Measurements from ENCODE around the gene SPAG4. TPM values are rescaled to one million over a fixed set of nuclear protein-coding genes. Genes with fewer than 3 reads are reported as not detected.
A peak's percentile ranks its signal among the peaks of the same experiment; 100 is the strongest.

Gene SPAG4
- total and polyA plus RNA-seq, 2 experiments from 2014 or later = 2.7 to 2.9 TPM

DNA sequence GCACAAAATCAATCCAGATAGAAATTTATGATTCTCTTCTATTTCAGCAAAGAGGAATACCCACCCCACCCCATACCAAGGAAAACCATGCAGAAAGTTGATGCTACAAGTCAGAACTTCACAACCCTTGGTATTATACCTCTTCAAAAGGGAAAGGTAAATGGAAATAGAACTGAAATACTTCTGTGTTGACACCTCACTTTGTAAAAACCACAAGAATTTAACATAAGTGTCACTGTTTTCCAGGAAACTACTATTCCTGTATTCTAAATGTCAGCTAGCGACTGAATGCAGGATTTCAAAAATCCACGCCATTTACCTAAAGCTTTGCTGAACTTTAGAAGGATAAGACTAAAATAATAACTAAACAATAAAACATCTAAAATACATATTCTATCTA, 45.4 kb downstream of the SPAG4 start:
- Histone ChIP-seq H3K4me3 (peak overlapping the region; percentile 95), H3K27ac (ENCODE audit: low read depth) (no peak overlapping the region)
- peak overlapping the region; percentile 98; the same call in 2 of the 3 replicates for H3K4me3 Mint-ChIP-seq

GRCh38 chr20:35661908-35662307, 46.3 kb downstream of the SPAG4 start:
- Histone ChIP-seq H4K20me1 (replicated peaks; ENCODE audit: insufficient read depth) (peaks cover 66% of the 10 kb centered on the region), H3K27me3 (ENCODE audit: insufficient read depth) (no peaks in the 10 kb centered on the region), H3K4me3 (peak overlapping the region; percentile 95), H3F3A (replicated peaks; ENCODE audit: low read depth) (no peaks in the 10 kb centered on the region), H3K4me2 (peak overlapping the region; percentile 94), H3K4me1 (ENCODE audit: insufficient read depth) (peaks cover 48% of the 10 kb centered on the region), H3K36me3 (ENCODE audit: insufficient read depth) (no peaks in the 10 kb centered on the region), H2AFZ (no peak overlapping the region), H3K27ac (ENCODE audit: low read depth) (no peak overlapping the region), H3K79me2 (replicated peaks; ENCODE audit: insufficient read depth) (peaks cover 78% of the 10 kb centered on the region), H3K9me2 (ENCODE audit: insufficient read depth) (no peaks in the 10 kb centered on the region)
- Mint-ChIP-seq H3K27me3 (ENCODE audit: insufficient read depth, low read depth, poor library complexity) (peaks cover 9% of the 10 kb centered on the region), H3K9me3 (no peaks in the 10 kb centered on the region), H3K4me1 (peaks cover 41% of the 10 kb centered on the region; the same call in 2 of the 3 replicates), H3K27ac (no peak overlapping the region), H3K36me3 (ENCODE audit: low read depth) (peaks cover 8% of the 10 kb centered on the region; the same call in 2 of the 3 replicates), H3K4me3 (peak overlapping the region; percentile 98)
- ATAC-seq (no peak), DNase-seq (ENCODE audit: low spot score) (no peak)
- no peak for TF ChIP-seq EZH2 (IDR thresholded peaks at IDR 0.05; ENCODE audit: low read depth, unreplicated experiment)
- TF ChIP-seq CREB1 (CRISPR knock-in tag; IDR thresholded peaks at IDR 0.05; ENCODE audit: low read depth) = no peak
- no peak for TF ChIP-seq NANOG (IDR thresholded peaks at IDR 0.05; ENCODE audit: borderline replicate concordance)
- no peak for TF ChIP-seq STAT1 (IDR thresholded peaks at IDR 0.05; ENCODE audit: unreplicated experiment)
- TF ChIP-seq, protein P1, sequence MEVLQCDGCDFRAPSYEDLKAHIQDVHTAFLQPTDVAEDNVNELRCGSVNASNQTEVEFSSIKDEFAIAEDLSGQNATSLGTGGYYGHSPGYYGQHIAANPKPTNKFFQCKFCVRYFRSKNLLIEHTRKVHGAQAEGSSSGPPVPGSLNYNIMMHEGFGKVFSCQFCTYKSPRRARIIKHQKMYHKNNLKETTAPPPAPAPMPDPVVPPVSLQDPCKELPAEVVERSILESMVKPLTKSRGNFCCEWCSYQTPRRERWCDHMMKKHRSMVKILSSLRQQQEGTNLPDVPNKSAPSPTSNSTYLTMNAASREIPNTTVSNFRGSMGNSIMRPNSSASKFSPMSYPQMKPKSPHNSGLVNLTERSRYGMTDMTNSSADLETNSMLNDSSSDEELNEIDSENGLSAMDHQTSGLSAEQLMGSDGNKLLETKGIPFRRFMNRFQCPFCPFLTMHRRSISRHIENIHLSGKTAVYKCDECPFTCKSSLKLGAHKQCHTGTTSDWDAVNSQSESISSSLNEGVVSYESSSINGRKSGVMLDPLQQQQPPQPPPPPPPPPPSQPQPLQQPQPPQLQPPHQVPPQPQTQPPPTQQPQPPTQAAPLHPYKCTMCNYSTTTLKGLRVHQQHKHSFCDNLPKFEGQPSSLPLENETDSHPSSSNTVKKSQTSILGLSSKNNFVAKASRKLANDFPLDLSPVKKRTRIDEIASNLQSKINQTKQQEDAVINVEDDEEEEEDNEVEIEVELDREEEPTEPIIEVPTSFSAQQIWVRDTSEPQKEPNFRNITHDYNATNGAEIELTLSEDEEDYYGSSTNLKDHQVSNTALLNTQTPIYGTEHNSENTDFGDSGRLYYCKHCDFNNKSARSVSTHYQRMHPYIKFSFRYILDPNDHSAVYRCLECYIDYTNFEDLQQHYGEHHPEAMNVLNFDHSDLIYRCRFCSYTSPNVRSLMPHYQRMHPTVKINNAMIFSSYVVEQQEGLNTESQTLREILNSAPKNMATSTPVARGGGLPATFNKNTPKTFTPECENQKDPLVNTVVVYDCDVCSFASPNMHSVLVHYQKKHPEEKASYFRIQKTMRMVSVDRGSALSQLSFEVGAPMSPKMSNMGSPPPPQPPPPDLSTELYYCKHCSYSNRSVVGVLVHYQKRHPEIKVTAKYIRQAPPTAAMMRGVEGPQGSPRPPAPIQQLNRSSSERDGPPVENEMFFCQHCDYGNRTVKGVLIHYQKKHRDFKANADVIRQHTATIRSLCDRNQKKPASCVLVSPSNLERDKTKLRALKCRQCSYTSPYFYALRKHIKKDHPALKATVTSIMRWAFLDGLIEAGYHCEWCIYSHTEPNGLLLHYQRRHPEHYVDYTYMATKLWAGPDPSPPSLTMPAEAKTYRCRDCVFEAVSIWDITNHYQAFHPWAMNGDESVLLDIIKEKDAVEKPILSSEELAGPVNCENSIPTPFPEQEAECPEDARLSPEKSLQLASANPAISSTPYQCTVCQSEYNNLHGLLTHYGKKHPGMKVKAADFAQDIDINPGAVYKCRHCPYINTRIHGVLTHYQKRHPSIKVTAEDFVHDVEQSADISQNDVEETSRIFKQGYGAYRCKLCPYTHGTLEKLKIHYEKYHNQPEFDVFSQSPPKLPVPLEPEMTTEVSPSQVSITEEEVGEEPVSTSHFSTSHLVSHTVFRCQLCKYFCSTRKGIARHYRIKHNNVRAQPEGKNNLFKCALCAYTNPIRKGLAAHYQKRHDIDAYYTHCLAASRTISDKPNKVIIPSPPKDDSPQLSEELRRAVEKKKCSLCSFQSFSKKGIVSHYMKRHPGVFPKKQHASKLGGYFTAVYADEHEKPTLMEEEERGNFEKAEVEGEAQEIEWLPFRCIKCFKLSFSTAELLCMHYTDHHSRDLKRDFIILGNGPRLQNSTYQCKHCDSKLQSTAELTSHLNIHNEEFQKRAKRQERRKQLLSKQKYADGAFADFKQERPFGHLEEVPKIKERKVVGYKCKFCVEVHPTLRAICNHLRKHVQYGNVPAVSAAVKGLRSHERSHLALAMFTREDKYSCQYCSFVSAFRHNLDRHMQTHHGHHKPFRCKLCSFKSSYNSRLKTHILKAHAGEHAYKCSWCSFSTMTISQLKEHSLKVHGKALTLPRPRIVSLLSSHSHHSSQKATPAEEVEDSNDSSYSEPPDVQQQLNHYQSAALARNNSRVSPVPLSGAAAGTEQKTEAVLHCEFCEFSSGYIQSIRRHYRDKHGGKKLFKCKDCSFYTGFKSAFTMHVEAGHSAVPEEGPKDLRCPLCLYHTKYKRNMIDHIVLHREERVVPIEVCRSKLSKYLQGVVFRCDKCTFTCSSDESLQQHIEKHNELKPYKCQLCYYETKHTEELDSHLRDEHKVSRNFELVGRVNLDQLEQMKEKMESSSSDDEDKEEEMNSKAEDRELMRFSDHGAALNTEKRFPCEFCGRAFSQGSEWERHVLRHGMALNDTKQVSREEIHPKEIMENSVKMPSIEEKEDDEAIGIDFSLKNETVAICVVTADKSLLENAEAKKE (CRISPR knock-in tag; IDR thresholded peaks at IDR 0.05) = no peak
- no peak for TF ChIP-seq JUNB (IDR thresholded peaks at IDR 0.05; ENCODE audit: unreplicated experiment)

More for the DNA sequence above, 45.4 kb downstream of the SPAG4 start:
- Histone ChIP-seq H2AFZ (no peak overlapping the region), H3K36me3 (ENCODE audit: insufficient read depth) (no peaks in the 10 kb centered on the region), H4K20me1 (replicated peaks; ENCODE audit: insufficient read depth) (peaks cover 72% of the 10 kb centered on the region), H3K4me2 (peak overlapping the region; percentile 94), H3K79me2 (replicated peaks; ENCODE audit: insufficient read depth) (peaks cover 87% of the 10 kb centered on the region), H3K9me2 (ENCODE audit: insufficient read depth) (no peaks in the 10 kb centered on the region), H3F3A (replicated peaks; ENCODE audit: low read depth) (no peaks in the 10 kb centered on the region), H3K4me1 (ENCODE audit: insufficient read depth) (peaks cover 48% of the 10 kb centered on the region), H3K27me3 (ENCODE audit: insufficient read depth) (no peaks in the 10 kb centered on the region)
- Mint-ChIP-seq H3K27me3 (ENCODE audit: insufficient read depth, low read depth, poor library complexity) (peaks cover 9% of the 10 kb centered on the region), H3K4me1 (peaks cover 41% of the 10 kb centered on the region; the same call in 2 of the 3 replicates), H3K36me3 (ENCODE audit: low read depth) (peaks cover 11% of the 10 kb centered on the region; the same call in 2 of the 3 replicates), H3K9me3 (no peaks in the 10 kb centered on the region), H3K27ac (no peak overlapping the region)
- no peak for DNase-seq (ENCODE audit: low spot score)
- no peak for ATAC-seq
- TF ChIP-seq ZNF331 (CRISPR knock-in tag; IDR thresholded peaks at IDR 0.05; ENCODE audit: low read depth) (no peak), ETS1 (IDR thresholded peaks at IDR 0.05) (no peak), ZNF114 (CRISPR knock-in tag; IDR thresholded peaks at IDR 0.05) (no peak), EZH2 (IDR thresholded peaks at IDR 0.05; ENCODE audit: low read depth, unreplicated experiment) (no peak), NANOG (IDR thresholded peaks at IDR 0.05; ENCODE audit: borderline replicate concordance) (no peak), CTCF (conservative IDR thresholded peaks at IDR 0.05; ENCODE audit: low read depth in 2 of 2) (no peak)
